HFFc6 (cell line): Measurements from ENCODE around the gene SHTN1. TPM values are rescaled to one million over a fixed set of nuclear protein-coding genes. Genes with fewer than 3 reads are reported as not detected.

Experiments used
- DNase-seq: peaks from one replicate; pipeline ENCODE4 v3.0.0-alpha.2; 2018
- H3K27ac Mint-ChIP-seq: 2 replicates; pipeline ENCODE4 v1.8.0; 2020; ENCODE audit warnings: mild to moderate bottlenecking, mixed read lengths
- H3K27me3 Mint-ChIP-seq: 2 replicates; pipeline ENCODE4 v1.8.0; 2021; ENCODE audit warnings: mild to moderate bottlenecking, moderate library complexity, mixed read lengths; ENCODE audit not compliant: insufficient read depth
- H3K36me3 Mint-ChIP-seq: 2 replicates; pipeline ENCODE4 v1.8.0; 2021; ENCODE audit warnings: low read depth, mixed read lengths
- H3K4me1 Mint-ChIP-seq: 2 replicates; pipeline ENCODE4 v1.8.0; 2020; ENCODE audit warnings: low read depth, mixed read lengths
- H3K4me3 Mint-ChIP-seq: 2 replicates; pipeline ENCODE4 v1.8.0; 2020; ENCODE audit warnings: mild to moderate bottlenecking, moderate library complexity, mixed read lengths
- H3K9me3 Mint-ChIP-seq: 2 replicates; pipeline ENCODE4 v1.8.0; 2020; ENCODE audit warnings: mild to moderate bottlenecking, mixed read lengths
- total RNA-seq, 6 experiments: library from RNA; stranded (reverse); fragmentation: NEBNext Ultra II Directional; extraction: Animal tissue kit (Norgen Biotek cat#: 25700); gene quantifications; 2 replicates in 1 of 6; 3 replicates in 5 of 6; pipeline ENCODE4 v1.2.3, GENCODE V29; 2021
- TF ChIP-seq, protein P1 (sequence below): fragments of 200-600 bp; sonication (generic); IDR thresholded peaks from 2 replicates; pipeline ENCODE4 v1.5.0; 2021; ENCODE audit warnings: antibody characterized with exemption, mild to moderate bottlenecking

SHTN1 gene
- total RNA-seq, 6 experiments from 2014 or later: 3.4 to 6.2 (median 5.2) TPM

DNA sequence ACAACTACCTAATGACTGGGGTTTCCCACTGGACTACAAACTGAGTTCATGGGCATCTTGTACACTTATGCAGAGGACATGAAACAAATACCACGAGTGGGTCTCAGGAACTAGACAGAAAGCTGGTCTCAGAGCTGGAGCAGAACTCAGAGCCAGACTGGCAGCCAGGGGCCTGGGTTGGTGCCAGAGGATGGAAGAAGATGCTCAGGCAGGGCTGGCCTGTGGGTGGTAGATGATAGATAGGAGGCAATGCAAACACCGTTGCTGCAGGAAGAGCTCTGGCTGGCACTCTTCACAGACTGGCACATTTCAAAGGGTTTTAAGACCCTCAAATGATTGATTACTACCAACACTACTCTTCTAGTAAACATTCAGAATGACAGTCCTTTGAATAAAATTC lies 126.9 kb downstream of the SHTN1 start:
- Mint-ChIP-seq H3K4me1 (no peaks in the 10 kb centered on the region), H3K9me3 (no peaks in the 10 kb centered on the region), H3K27ac (no peak overlapping the region), H3K27me3 (peaks cover 5% of the 10 kb centered on the region), H3K36me3 (no peaks in the 10 kb centered on the region), H3K4me3 (no peak overlapping the region)
- no peak for DNase-seq
- TF ChIP-seq, protein P1, sequence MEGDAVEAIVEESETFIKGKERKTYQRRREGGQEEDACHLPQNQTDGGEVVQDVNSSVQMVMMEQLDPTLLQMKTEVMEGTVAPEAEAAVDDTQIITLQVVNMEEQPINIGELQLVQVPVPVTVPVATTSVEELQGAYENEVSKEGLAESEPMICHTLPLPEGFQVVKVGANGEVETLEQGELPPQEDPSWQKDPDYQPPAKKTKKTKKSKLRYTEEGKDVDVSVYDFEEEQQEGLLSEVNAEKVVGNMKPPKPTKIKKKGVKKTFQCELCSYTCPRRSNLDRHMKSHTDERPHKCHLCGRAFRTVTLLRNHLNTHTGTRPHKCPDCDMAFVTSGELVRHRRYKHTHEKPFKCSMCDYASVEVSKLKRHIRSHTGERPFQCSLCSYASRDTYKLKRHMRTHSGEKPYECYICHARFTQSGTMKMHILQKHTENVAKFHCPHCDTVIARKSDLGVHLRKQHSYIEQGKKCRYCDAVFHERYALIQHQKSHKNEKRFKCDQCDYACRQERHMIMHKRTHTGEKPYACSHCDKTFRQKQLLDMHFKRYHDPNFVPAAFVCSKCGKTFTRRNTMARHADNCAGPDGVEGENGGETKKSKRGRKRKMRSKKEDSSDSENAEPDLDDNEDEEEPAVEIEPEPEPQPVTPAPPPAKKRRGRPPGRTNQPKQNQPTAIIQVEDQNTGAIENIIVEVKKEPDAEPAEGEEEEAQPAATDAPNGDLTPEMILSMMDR: no peak

DNA sequence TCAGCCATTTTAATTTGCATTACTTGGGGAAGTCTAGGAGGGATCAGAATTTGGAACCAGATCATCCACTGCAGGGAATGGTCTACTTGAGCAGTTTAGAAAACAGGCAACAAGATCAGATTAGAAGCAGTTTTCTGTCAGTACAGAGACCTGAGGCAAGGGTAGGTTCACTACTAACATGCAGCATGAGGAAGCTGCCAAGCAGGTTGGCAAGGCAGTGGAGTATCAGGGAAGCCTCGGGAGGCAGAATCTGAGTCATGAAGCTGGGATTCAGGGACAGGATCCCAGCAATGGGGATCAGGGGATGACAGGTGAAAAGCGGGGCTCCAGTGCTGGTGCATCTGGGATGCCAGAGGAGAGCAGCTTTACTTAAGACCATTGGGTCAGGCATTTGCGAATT lies 127.6 kb downstream of the SHTN1 start:
- no peaks in the 10 kb centered on the region for H3K4me1 Mint-ChIP-seq
- H3K27me3 Mint-ChIP-seq: peaks cover 5% of the 10 kb centered on the region
- no peak for DNase-seq

DNA sequence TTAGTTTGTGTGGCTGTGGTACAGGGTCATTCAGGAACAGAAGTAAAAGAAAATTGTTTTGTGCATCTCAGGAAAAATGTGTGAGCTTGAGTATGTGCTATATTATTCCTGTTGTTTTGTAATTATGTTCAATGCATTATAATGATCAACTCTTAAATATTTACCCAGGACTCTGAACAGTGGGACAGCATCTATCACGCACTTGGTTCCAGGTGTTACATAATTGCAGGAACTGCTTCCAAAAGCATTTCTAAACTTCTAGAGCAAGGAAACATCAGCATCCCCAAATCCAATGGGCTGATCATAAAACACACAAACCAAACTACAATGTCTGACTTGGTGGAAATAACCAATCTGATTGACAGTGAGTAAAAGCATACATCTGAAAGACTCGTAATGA lies 129.1 kb downstream of the SHTN1 start:
- H3K36me3 Mint-ChIP-seq: no peaks in the 10 kb centered on the region
- H3K4me3 Mint-ChIP-seq: no peak overlapping the region
- H3K27ac Mint-ChIP-seq: no peak overlapping the region
- no peak for DNase-seq
- H3K9me3 Mint-ChIP-seq: no peaks in the 10 kb centered on the region
- TF ChIP-seq, protein P1: no peak
- H3K27me3 Mint-ChIP-seq: peaks cover 3% of the 10 kb centered on the region
- no peaks in the 10 kb centered on the region for H3K4me1 Mint-ChIP-seq

More for the DNA sequence above, 127.6 kb downstream of the SHTN1 start:
- H3K4me3 Mint-ChIP-seq: no peak overlapping the region
- TF ChIP-seq, protein P1: no peak
- no peaks in the 10 kb centered on the region for H3K36me3 Mint-ChIP-seq
- no peak overlapping the region for H3K27ac Mint-ChIP-seq
- no peaks in the 10 kb centered on the region for H3K9me3 Mint-ChIP-seq

DNA sequence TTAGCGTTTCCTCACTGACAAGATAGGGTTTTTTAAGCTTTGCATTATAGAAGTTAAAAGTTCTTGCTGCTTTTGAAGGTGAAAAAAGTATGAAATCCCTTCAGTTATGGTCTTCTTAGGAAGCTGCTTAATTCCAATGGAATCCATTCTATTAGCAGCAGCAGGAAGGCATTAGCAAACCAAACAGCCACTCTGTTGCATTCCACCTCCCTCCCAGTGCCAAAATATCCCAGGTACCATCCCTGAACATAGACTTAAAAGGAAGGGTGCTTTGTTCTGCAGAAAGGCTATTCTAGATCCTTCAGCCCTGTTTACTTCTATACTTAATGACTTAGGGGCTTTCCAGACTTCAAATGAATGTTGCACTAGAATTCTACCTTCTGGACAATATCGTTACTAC lies 131.9 kb downstream of the SHTN1 start:
- Mint-ChIP-seq H3K27me3 (peaks cover 12% of the 10 kb centered on the region; the same call in 1 of the 2 replicates), H3K27ac (no peak overlapping the region), H3K36me3 (no peaks in the 10 kb centered on the region)

DNA sequence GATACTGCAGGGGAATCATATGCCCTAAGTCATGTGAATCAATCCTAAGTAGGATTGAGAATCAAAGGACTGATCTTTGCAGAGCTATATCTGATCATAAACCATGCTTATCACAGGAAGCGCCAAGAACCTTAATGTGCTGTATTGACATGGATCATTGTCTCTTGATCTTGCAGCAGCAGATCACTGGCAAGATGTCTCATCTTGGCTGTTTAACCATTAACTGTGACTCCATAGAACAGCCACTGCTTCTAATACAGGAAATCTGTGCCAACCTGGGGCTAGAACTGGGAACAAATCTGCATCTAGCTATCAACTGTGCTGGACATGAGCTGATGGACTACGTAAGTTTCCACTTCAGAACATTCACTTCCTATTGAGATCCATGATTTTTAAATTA lies 134.0 kb downstream of the SHTN1 start:
- TF ChIP-seq, protein P1: no peak
- DNase-seq: no peak
- Mint-ChIP-seq H3K36me3 (no peaks in the 10 kb centered on the region), H3K27ac (no peak overlapping the region), H3K9me3 (no peaks in the 10 kb centered on the region), H3K4me3 (no peak overlapping the region), H3K4me1 (no peaks in the 10 kb centered on the region), H3K27me3 (peaks cover 9% of the 10 kb centered on the region)

More for the DNA sequence above, 131.9 kb downstream of the SHTN1 start:
- H3K4me3 Mint-ChIP-seq: no peak overlapping the region
- no peak for DNase-seq
- no peaks in the 10 kb centered on the region for H3K9me3 Mint-ChIP-seq
- no peaks in the 10 kb centered on the region for H3K4me1 Mint-ChIP-seq
- TF ChIP-seq, protein P1: no peak

DNA sequence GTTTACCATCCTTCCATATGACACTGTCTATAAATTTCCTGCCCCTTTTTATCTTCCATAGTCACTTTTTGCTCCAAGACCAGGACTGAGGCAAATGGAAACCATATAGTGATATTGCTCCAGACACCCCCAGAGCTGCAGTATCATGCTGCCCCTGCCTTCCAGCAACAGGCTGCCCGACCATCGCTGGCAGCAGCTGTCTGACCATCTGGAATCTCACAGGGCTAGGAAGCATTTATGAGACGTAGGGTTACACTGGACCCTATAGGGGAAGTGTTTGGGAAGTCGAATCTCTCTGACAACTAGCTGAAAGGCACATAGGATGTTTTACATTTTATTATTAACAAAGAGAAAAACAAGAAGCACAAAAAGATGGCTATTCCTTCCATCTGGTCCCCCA lies 136.3 kb downstream of the SHTN1 start:
- DNase-seq: no peak
- no peak overlapping the region for H3K27ac Mint-ChIP-seq
- H3K9me3 Mint-ChIP-seq: no peaks in the 10 kb centered on the region
- H3K27me3 Mint-ChIP-seq: peaks cover 9% of the 10 kb centered on the region
- TF ChIP-seq, protein P1: no peak
- H3K36me3 Mint-ChIP-seq: no peaks in the 10 kb centered on the region
- H3K4me3 Mint-ChIP-seq: no peak overlapping the region
- H3K4me1 Mint-ChIP-seq: no peaks in the 10 kb centered on the region
